Muscle layer of duodenum (tissue), 2 donors: Measurements from ENCODE around the gene ZBTB17.
"Not testable (repeated sequence)": the region's sequence is repeated elsewhere in the genome, so short reads cannot be mapped to it uniquely, and the experiment has no call there.

Experiments used
- H3K27ac ChIP-seq: one replicate; pipeline ENCODE4 v1.7.0; 2013; ENCODE audit warnings: mild to moderate bottlenecking, low read length
- H3K27me3 ChIP-seq: one replicate; pipeline ENCODE4 v1.7.0; 2013; ENCODE audit warnings: low read depth, mild to moderate bottlenecking, control low read depth, low read length
- H3K36me3 ChIP-seq, 2 donors: one replicate each; pipeline ENCODE4 v1.7.0; 2013; ENCODE audit warnings: low read length in 2 of 2, control low read depth in 1 of 2, mild to moderate bottlenecking in 1 of 2; ENCODE audit not compliant: insufficient read depth in 2 of 2, control insufficient read depth in 1 of 2
- H3K4me1 ChIP-seq, 2 donors: one replicate each; pipeline ENCODE4 v1.7.0; 2013; ENCODE audit warnings: low read length in 2 of 2, mild to moderate bottlenecking in 2 of 2, control low read depth in 1 of 2, moderate library complexity in 1 of 2; ENCODE audit not compliant: insufficient read depth in 2 of 2, control insufficient read depth in 1 of 2
- H3K4me3 ChIP-seq, 2 donors: one replicate each; pipeline ENCODE4 v1.7.0; 2013; ENCODE audit warnings: low read length in 2 of 2, low read depth in 1 of 2, mild to moderate bottlenecking in 1 of 2
- H3K9me3 ChIP-seq, 2 donors: one replicate each; pipeline ENCODE4 v1.7.0; 2013; ENCODE audit warnings: low read length in 2 of 2, control low read depth in 1 of 2, mild to moderate bottlenecking in 1 of 2; ENCODE audit not compliant: control insufficient read depth in 1 of 2
- donor health status: healthy.

Gene ZBTB17

GRCh38 chr1:15975805-15976680, at the start of gene ZBTB17:
ZBTB17 (minus strand) TSS chr1:15976101; CDS start chr1:15948495, 27,606 bp downstream.
- Histone ChIP-seq H3K27ac (peak within 1 kb of the TSS; percentile 45), H3K9me3 (no peaks in the 10 kb centered on the region), H3K4me1 (peaks cover 5 to 17% of the 10 kb centered on the region in 2 donors), H3K4me3 (peak within 1 kb of the TSS; percentile 78 to 87), H3K36me3 (peaks cover 12 to 16% of the 10 kb centered on the region in 2 donors), H3K27me3 (no peaks in the 10 kb centered on the region)

- H3K36me3 ChIP-seq = no peaks in the 10 kb centered on the region
- H3K4me1 ChIP-seq = peaks cover 0 to 37% of the 10 kb centered on the region in 2 donors
- no peak overlapping the region for H3K4me3 ChIP-seq
- no peak overlapping the region for H3K27ac ChIP-seq
- no peaks in the 10 kb centered on the region for H3K9me3 ChIP-seq
- no peaks in the 10 kb centered on the region for H3K27me3 ChIP-seq
Observed at GRCh38 chr1:16023050-16023653, 47.3 kb upstream of the ZBTB17 start.

- Histone ChIP-seq H3K27me3 (no peaks in the 10 kb centered on the region), H3K4me1 (peaks cover 0 to 39% of the 10 kb centered on the region in 2 donors), H3K27ac (no peak overlapping the region)
Observed at GRCh38 chr1:16022393-16022792, 46.5 kb upstream of the ZBTB17 start.

GRCh38 chr1:16021681-16022080, 45.8 kb upstream of the ZBTB17 start, which contains the start of gene CLCNKA:
CLCNKA (plus strand) TSS chr1:16022036; CDS start chr1:16022620, 584 bp downstream.
- peaks cover 0 to 35% of the 10 kb centered on the region in 2 donors for H3K4me1 ChIP-seq
- H3K4me3 ChIP-seq = no peak within 1 kb of the TSS
- H3K27me3 ChIP-seq = no peaks in the 10 kb centered on the region
- H3K9me3 ChIP-seq = no peaks in the 10 kb centered on the region
- H3K36me3 ChIP-seq = no peaks in the 10 kb centered on the region
- no peak within 1 kb of the TSS for H3K27ac ChIP-seq

More at GRCh38 chr1:16022393-16022792, 46.5 kb upstream of the ZBTB17 start:
- no peaks in the 10 kb centered on the region for H3K9me3 ChIP-seq
- no peak overlapping the region for H3K4me3 ChIP-seq
- H3K36me3 ChIP-seq = no peaks in the 10 kb centered on the region

GRCh38 chr1:16020878-16021277, 45.0 kb upstream of the ZBTB17 start:
- H3K9me3 ChIP-seq, H3K27ac ChIP-seq, H3K27me3 ChIP-seq, H3K4me3 ChIP-seq, H3K36me3 ChIP-seq: not testable (repeated sequence)
- peaks cover 0 to 37% of the 10 kb centered on the region in 2 donors for H3K4me1 ChIP-seq

GRCh38 chr1:16020325-16020724, 44.4 kb upstream of the ZBTB17 start:
- Histone ChIP-seq H3K4me3 (peak overlapping the region in 1 of 2 donors; percentile 6), H3K27me3 (no peaks in the 10 kb centered on the region), H3K9me3 (no peaks in the 10 kb centered on the region), H3K27ac (peak overlapping the region; percentile 91), H3K4me1 (peaks cover 0 to 37% of the 10 kb centered on the region in 2 donors), H3K36me3 (no peaks in the 10 kb centered on the region)

GRCh38 chr1:16019644-16020277, 43.9 kb upstream of the ZBTB17 start:
- Histone ChIP-seq H3K36me3 (no peaks in the 10 kb centered on the region), H3K9me3 (no peaks in the 10 kb centered on the region), H3K4me3 (peak overlapping the region in 1 of 2 donors; percentile 73), H3K27me3 (no peaks in the 10 kb centered on the region), H3K4me1 (peaks cover 5 to 38% of the 10 kb centered on the region in 2 donors), H3K27ac (peak overlapping the region; percentile 91)

- H3K36me3 ChIP-seq = no peaks in the 10 kb centered on the region
- peak overlapping the region in 1 of 2 donors; percentile 73 for H3K4me3 ChIP-seq
- H3K9me3 ChIP-seq = no peaks in the 10 kb centered on the region
- peaks cover 6 to 46% of the 10 kb centered on the region in 2 donors for H3K4me1 ChIP-seq
- H3K27me3 ChIP-seq = no peaks in the 10 kb centered on the region
- peak overlapping the region; percentile 78 for H3K27ac ChIP-seq
Observed at GRCh38 chr1:16018749-16019643, 43.1 kb upstream of the ZBTB17 start.

- H3K27me3 ChIP-seq = no peaks in the 10 kb centered on the region
- peak overlapping the region; percentile 78 for H3K27ac ChIP-seq
- no peaks in the 10 kb centered on the region for H3K9me3 ChIP-seq
- H3K4me1 ChIP-seq = peaks cover 6 to 52% of the 10 kb centered on the region in 2 donors
- no peaks in the 10 kb centered on the region for H3K36me3 ChIP-seq
- peak overlapping the region in 1 of 2 donors; percentile 73 for H3K4me3 ChIP-seq
Observed at GRCh38 chr1:16018308-16018707, 42.4 kb upstream of the ZBTB17 start.

GRCh38 chr1:16017461-16018303, 41.8 kb upstream of the ZBTB17 start, which contains the start of gene HSPB7:
HSPB7 (minus strand) TSS chr1:16018043; CDS start chr1:16017963, 80 bp downstream.
- Histone ChIP-seq H3K27ac (peak within 1 kb of the TSS; percentile 78), H3K36me3 (no peaks in the 10 kb centered on the region), H3K27me3 (no peaks in the 10 kb centered on the region), H3K4me3 (peak within 1 kb of the TSS; percentile 44 to 73), H3K9me3 (no peaks in the 10 kb centered on the region), H3K4me1 (peaks cover 6 to 54% of the 10 kb centered on the region in 2 donors)
